AG04449 (cell line): ENCODE results near the gene NUP50.

Experiments
- CTCF ChIA-PET: fragments of 350-600 bp; formaldehyde crosslinking; extraction: SDS; loops from one replicate; lab custom pipeline; 2021; ENCODE audit warnings: antibody characterized with exemption; lab: Yijun Ruan, JAX
- POLR2A ChIA-PET: fragments of 400-600, 350-600 bp; formaldehyde crosslinking; extraction: SDS; loops from one replicate; lab custom pipeline; 2020; ENCODE audit warnings: antibody characterized with exemption, inconsistent platforms; lab: Yijun Ruan, JAX
- DNase-seq: peaks from one replicate; pipeline ENCODE4 v3.0.0-alpha.2; 2010; ENCODE audit warnings: low read depth, low spot score
- H3K4me3 ChIP-seq: 2 replicates; pipeline ENCODE4 v1.5.1; 2011; ENCODE audit warnings: low read depth, mild to moderate bottlenecking, control low read depth, low read length
- CTCF ChIP-seq: IDR thresholded peaks from one replicate; pipeline ENCODE4 v1.5.1; 2011; ENCODE audit warnings: mild to moderate bottlenecking, moderate library complexity, low read length, control low read depth, inconsistent platforms; ENCODE audit not compliant: insufficient read depth; ENCODE audit errors: missing control alignments

Gene NUP50

GRCh38 chr22:45210991-45211390 is 47.3 kb downstream of the NUP50 start:
- H3K4me3 ChIP-seq, result no peak overlapping the region; the same call in none of the 2 replicates
- peak; percentile 51 for DNase-seq
- no peak for TF ChIP-seq CTCF
- ChIA-PET POLR2A (no interaction called here), CTCF (interaction anchor here (0.6 to 1.6 kb wide), 4 partner anchors 23 to 54 kb away, joined by 3 to 4 read pairs (median 4); no protein-coding TSS in a partner anchor)

GRCh38 chr22:45211435-45211834 is 47.7 kb downstream of the NUP50 start:
- peak overlapping the region; percentile 46 for H3K4me3 ChIP-seq
- CTCF ChIA-PET, result interaction anchor here (0.6 to 1.6 kb wide), 5 partner anchors 15 to 54 kb away, joined by 3 to 4 read pairs (median 3); no protein-coding TSS in a partner anchor

GRCh38 chr22:45211848-45212247 is 48.1 kb downstream of the NUP50 start:
- no peak for TF ChIP-seq CTCF
- POLR2A ChIA-PET, result interaction anchor here (0.8 kb wide), 1 partner anchor 34 kb away, joined by 3 read pairs; no protein-coding TSS in a partner anchor
- peak overlapping the region; percentile 46 for H3K4me3 ChIP-seq
- no peak for DNase-seq
- CTCF ChIA-PET, result interaction anchor here (1.2 kb wide), 2 partner anchors 15 to 52 kb away, joined by 3 to 4 read pairs; no protein-coding TSS in a partner anchor

More at GRCh38 chr22:45211435-45211834, 47.7 kb downstream of the NUP50 start:
- DNase-seq, result no peak
- POLR2A ChIA-PET, result no interaction called here
- no peak for TF ChIP-seq CTCF

GRCh38 chr22:45212306-45212709 is 48.6 kb downstream of the NUP50 start:
- no peak for TF ChIP-seq CTCF
- DNase-seq, result peak; percentile 59
- ChIA-PET POLR2A (interaction anchor here (0.8 kb wide), 1 partner anchor 34 kb away, joined by 3 read pairs; no protein-coding TSS in a partner anchor), CTCF (interaction anchor here (1.1 to 1.2 kb wide), 2 partner anchors 9 to 16 kb away, joined by 3 read pairs; no protein-coding TSS in a partner anchor)
- peak overlapping the region; percentile 46 for H3K4me3 ChIP-seq

- ChIA-PET POLR2A (interaction anchor here (0.6 kb wide), 1 partner anchor 324 kb away, joined by 3 read pairs; no protein-coding TSS in a partner anchor), CTCF (interaction anchor here (1.1 kb wide), 1 partner anchor 8 kb away, joined by 3 read pairs; no protein-coding TSS in a partner anchor)
- no peak for DNase-seq
- no peak overlapping the region; the same call in 1 of the 2 replicates for H3K4me3 ChIP-seq
- no peak for TF ChIP-seq CTCF
These were observed 49.4 kb downstream of the NUP50 start for GRCh38 chr22:45212992-45213751.
